ENCODE data around the gene LINGO1. TPM values are rescaled to one million over a fixed set of nuclear protein-coding genes. Genes with fewer than 3 reads are reported as not detected.
A peak's percentile ranks its signal among the peaks of the same experiment; 100 is the strongest.

LINGO1 gene
- total RNA-seq, 4 donors from 2014 or later, result 0.13 to 0.87 (median 0.35) TPM

- peaks cover 44% of the 10 kb centered on the region for H3K27me3 ChIP-seq
- H3K36me3 ChIP-seq, result no peaks in the 10 kb centered on the region
- H3K9me3 ChIP-seq, result no peaks in the 10 kb centered on the region
- H3K27ac ChIP-seq, result no peak overlapping the region
- H3K4me3 ChIP-seq, result no peak overlapping the region
- no peaks in the 10 kb centered on the region for H3K4me1 ChIP-seq
- TF ChIP-seq, protein P1, sequence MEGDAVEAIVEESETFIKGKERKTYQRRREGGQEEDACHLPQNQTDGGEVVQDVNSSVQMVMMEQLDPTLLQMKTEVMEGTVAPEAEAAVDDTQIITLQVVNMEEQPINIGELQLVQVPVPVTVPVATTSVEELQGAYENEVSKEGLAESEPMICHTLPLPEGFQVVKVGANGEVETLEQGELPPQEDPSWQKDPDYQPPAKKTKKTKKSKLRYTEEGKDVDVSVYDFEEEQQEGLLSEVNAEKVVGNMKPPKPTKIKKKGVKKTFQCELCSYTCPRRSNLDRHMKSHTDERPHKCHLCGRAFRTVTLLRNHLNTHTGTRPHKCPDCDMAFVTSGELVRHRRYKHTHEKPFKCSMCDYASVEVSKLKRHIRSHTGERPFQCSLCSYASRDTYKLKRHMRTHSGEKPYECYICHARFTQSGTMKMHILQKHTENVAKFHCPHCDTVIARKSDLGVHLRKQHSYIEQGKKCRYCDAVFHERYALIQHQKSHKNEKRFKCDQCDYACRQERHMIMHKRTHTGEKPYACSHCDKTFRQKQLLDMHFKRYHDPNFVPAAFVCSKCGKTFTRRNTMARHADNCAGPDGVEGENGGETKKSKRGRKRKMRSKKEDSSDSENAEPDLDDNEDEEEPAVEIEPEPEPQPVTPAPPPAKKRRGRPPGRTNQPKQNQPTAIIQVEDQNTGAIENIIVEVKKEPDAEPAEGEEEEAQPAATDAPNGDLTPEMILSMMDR (IDR thresholded peaks at IDR 0.05), result no peak
- TF ChIP-seq POLR2AphosphoS5 (IDR thresholded peaks at IDR 0.05), result no peak
- no peak for TF ChIP-seq POLR2A (IDR thresholded peaks at IDR 0.05)
- TF ChIP-seq EP300 (IDR thresholded peaks at IDR 0.05), result no peak
- WGBS, 2 donors (ENCODE audit: low coverage in 1 of 2), result 40 to 56% methylated on average over 1 to 2 of the region's 2 CpGs
- ATAC-seq, result no peak
Observed at GRCh38 chr15:77640615-77641014, 7.9 kb upstream of the LINGO1 start.

DNA sequence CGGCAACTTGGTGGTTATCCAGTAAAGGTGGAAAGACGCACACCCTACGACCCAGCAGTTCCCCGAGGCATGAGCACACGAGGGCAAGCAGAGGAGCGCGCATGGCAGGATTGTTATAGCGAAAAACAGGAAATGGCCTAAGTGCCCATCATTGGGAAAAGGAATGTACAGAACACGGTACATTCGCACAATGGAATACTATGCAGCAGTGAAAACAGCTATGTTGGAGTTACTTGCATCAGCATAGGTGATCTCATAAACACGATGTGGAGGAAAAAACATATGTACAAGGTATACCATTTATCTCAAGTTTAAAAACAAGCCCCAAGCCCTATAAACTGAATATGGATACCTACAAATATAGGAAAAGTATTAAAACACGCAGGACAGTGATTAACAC lies 6.7 kb upstream of the LINGO1 start:
- Histone ChIP-seq H3K27me3 (peaks cover 56% of the 10 kb centered on the region), H3K4me3 (no peak overlapping the region), H3K27ac (no peak overlapping the region), H3K9me3 (no peaks in the 10 kb centered on the region), H3K4me1 (peaks cover 0 to 5% (median 0%) of the 10 kb centered on the region in 3 donors), H3K36me3 (no peaks in the 10 kb centered on the region)
- WGBS, 2 donors (ENCODE audit: low coverage in 1 of 2), result 85 to 95% methylated on average over 10 to 12 of the region's 12 CpGs
- ATAC-seq, result no peak
- TF ChIP-seq POLR2AphosphoS5 (IDR thresholded peaks at IDR 0.05) (no peak), EP300 (IDR thresholded peaks at IDR 0.05) (no peak), POLR2A (IDR thresholded peaks at IDR 0.05) (no peak)
- TF ChIP-seq, protein P1 (IDR thresholded peaks at IDR 0.05), result no peak

DNA sequence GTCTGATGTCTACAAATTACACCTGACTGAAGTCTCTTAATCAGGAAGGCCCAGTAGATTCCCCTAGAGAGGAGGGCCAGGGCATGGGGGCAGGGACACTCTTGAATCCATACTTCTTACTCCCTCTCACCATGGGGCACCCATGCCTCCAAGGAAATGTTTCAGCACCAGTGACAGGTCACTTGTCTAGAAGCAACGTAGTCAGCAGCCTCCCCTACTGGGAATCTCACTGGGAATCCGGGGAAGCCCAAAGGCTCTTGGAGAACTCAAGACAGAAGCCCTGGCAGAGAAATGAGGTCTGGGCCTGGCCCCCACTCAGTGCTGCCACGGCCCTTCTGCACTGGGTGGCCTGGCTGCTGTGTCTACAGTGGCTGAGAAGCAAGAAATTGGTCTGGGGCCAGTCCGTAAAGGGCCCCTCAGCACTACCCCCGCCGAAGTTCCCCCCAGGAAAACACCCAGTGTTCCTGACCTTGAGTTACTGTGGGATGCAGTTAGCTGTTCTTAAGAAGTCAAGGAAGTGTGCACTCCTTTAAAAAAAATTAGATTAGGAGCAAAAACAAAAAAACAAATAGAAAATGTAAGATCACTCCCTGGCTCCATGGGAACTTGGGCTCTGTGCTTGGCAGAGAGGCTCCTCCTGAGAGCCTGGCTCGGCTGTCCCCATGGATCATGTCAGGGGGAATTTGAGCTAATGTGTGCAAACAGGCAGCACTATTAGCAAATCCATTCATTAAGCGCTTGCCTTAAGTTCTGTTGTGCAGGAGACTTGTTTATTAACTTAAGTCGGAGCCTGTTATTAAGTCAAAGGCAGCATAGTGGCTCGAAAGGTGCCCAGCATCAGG lies 5.4 kb upstream of the LINGO1 start:
- no peak for TF ChIP-seq POLR2A (IDR thresholded peaks at IDR 0.05)
- Histone ChIP-seq H3K27me3 (peaks cover 63% of the 10 kb centered on the region), H3K27ac (no peak overlapping the region), H3K9me3 (no peaks in the 10 kb centered on the region), H3K4me1 (peaks cover 0 to 19% (median 1%) of the 10 kb centered on the region in 3 donors), H3K4me3 (no peak overlapping the region), H3K36me3 (no peaks in the 10 kb centered on the region)
- 53 to 75% methylated on average over 4 to 5 of the region's 10 CpGs for WGBS, 2 donors (ENCODE audit: low coverage in 1 of 2)
- no peak for ATAC-seq

GRCh38 chr15:77636209-77636608 lies 3.5 kb upstream of the LINGO1 start:
- no peaks in the 10 kb centered on the region for H3K9me3 ChIP-seq

GRCh38 chr15:77634266-77634962 lies 1.7 kb upstream of the LINGO1 start:
- ATAC-seq, result no peak
- WGBS, 2 donors (ENCODE audit: low coverage in 1 of 2), result 17 to 20% methylated on average over 2 of the region's 34 CpGs
- no peak overlapping the region for H3K27ac ChIP-seq
- H3K36me3 ChIP-seq, result no peaks in the 10 kb centered on the region
- H3K4me3 ChIP-seq, result no peak overlapping the region
- peaks cover 0 to 35% (median 10%) of the 10 kb centered on the region in 3 donors for H3K4me1 ChIP-seq
- no peaks in the 10 kb centered on the region for H3K9me3 ChIP-seq
- peaks cover 72% of the 10 kb centered on the region for H3K27me3 ChIP-seq
- no peak for TF ChIP-seq POLR2A (IDR thresholded peaks at IDR 0.05)
- TF ChIP-seq, protein P1 (IDR thresholded peaks at IDR 0.05), result peak in 3 of 4 experiments; percentile 3 to 46 (median 15)

More at GRCh38 chr15:77636209-77636608, 3.5 kb upstream of the LINGO1 start:
- TF ChIP-seq POLR2AphosphoS5 (IDR thresholded peaks at IDR 0.05) (no peak), EP300 (IDR thresholded peaks at IDR 0.05) (no peak), POLR2A (IDR thresholded peaks at IDR 0.05) (no peak)
- TF ChIP-seq, protein P1 (IDR thresholded peaks at IDR 0.05), result no peak
- no peak for ATAC-seq
- Histone ChIP-seq H3K27me3 (peaks cover 61% of the 10 kb centered on the region), H3K36me3 (no peaks in the 10 kb centered on the region), H3K27ac (no peak overlapping the region), H3K4me1 (peaks cover 0 to 34% (median 10%) of the 10 kb centered on the region in 3 donors), H3K4me3 (no peak overlapping the region)
- 66 to 71% methylated on average over 2 to 3 of the region's 5 CpGs for WGBS, 2 donors (ENCODE audit: low coverage in 1 of 2)
